BJ (cell line): ENCODE data around the gene HS3ST2. TPM values are rescaled to one million over a fixed set of nuclear protein-coding genes. Genes with fewer than 3 reads are reported as not detected.

ENCODE experiments used
- CTCF ChIA-PET: fragments of 350-600 bp; formaldehyde crosslinking; extraction: SDS; loops from one replicate; lab custom pipeline; 2021; ENCODE audit warnings: antibody characterized with exemption, inconsistent platforms; lab: Yijun Ruan, JAX
- POLR2A ChIA-PET: fragments of 300-600 bp; sonication (Branson Sonifier 250); formaldehyde crosslinking; extraction: SDS; loops from one replicate; lab custom pipeline; 2021; ENCODE audit warnings: antibody characterized with exemption; lab: Charles Lee
- DNase-seq: peaks from one replicate; pipeline ENCODE4 v3.0.0-alpha.2; 2011; ENCODE audit warnings: low read depth
- H3K27me3 ChIP-seq: 2 replicates; pipeline ENCODE4 v1.6.0; 2011; ENCODE audit warnings: low read length; ENCODE audit not compliant: control insufficient read depth, insufficient read depth
- H3K36me3 ChIP-seq: 2 replicates; pipeline ENCODE4 v1.5.1; 2011; ENCODE audit warnings: low read length; ENCODE audit not compliant: control insufficient read depth, insufficient read depth
- H3K4me3 ChIP-seq: 2 replicates; pipeline ENCODE4 v1.5.1; 2011; ENCODE audit warnings: low read depth, mild to moderate bottlenecking, control low read depth, low read length
- CTCF ChIP-seq: IDR thresholded peaks from 2 replicates; pipeline ENCODE4 v1.5.1; 2011; ENCODE audit warnings: low read depth, mild to moderate bottlenecking, control low read depth, inconsistent platforms, low read length, moderate library complexity; ENCODE audit not compliant: insufficient read depth
- polyA plus RNA-seq: library from polyadenylated mRNA; depleted of rRNA; stranded (reverse); fragments of >200 nt; gene quantifications from 2 replicates; pipeline ENCODE4 v1.2.3, GENCODE V29; 2011

HS3ST2 gene
- polyA plus RNA-seq, 1 experiment, result not detected

GRCh38 chr16:22901563-22901962, 87.6 kb downstream of the HS3ST2 start:
- POLR2A ChIA-PET, result no interaction called here
- TF ChIP-seq CTCF, result no peak
- peaks cover 1% of the 10 kb centered on the region; the same call in 1 of the 2 replicates for H3K27me3 ChIP-seq
- CTCF ChIA-PET, result no interaction called here
- H3K36me3 ChIP-seq, result no peaks in the 10 kb centered on the region
- no peak overlapping the region for H3K4me3 ChIP-seq
- DNase-seq, result no peak

DNA sequence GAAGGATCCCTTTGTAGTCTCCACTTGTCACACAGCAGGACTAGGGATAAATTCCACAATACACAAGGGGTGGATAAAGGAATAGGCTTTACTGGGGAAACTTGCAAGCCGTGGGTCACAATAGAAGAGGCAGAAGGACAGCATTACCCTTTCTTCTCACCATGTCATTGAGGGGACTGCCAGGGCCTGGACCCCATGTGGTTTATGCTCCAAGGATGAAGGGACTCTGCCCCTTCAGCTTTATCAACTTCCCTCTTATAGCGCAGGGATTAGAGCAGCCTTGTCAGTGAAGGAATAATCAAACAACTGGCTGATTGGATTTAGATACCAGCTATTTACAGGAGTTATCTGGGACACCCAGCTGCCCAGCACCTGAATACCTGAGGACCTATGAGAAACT, 89.8 kb downstream of the HS3ST2 start:
- CTCF ChIA-PET, result no interaction called here
- no peak for DNase-seq
- Histone ChIP-seq H3K4me3 (no peak overlapping the region), H3K27me3 (peaks cover 1% of the 10 kb centered on the region; the same call in 1 of the 2 replicates), H3K36me3 (no peaks in the 10 kb centered on the region)
- TF ChIP-seq CTCF, result no peak
- POLR2A ChIA-PET, result no interaction called here

GRCh38 chr16:22912654-22913053, 98.7 kb downstream of the HS3ST2 start:
- H3K36me3 ChIP-seq, result no peaks in the 10 kb centered on the region
- ChIA-PET POLR2A (no interaction called here), CTCF (no interaction called here)
- H3K4me3 ChIP-seq, result no peak overlapping the region
- DNase-seq, result no peak
- no peaks in the 10 kb centered on the region for H3K27me3 ChIP-seq
- TF ChIP-seq CTCF, result no peak

GRCh38 chr16:22915003-22915402, 101.0 kb downstream of the HS3ST2 start:
- H3K4me3 ChIP-seq, result no peak overlapping the region
- ChIA-PET CTCF (interaction anchor here (2.0 kb wide), 1 partner anchor 16 kb away, joined by 6 read pairs; no protein-coding TSS in a partner anchor), POLR2A (interaction anchor here (0.8 kb wide), 1 partner anchor 353 kb away, joined by 8 read pairs; no protein-coding TSS in a partner anchor)
- no peaks in the 10 kb centered on the region for H3K36me3 ChIP-seq
- H3K27me3 ChIP-seq, result peaks cover 1% of the 10 kb centered on the region; the same call in 1 of the 2 replicates
- TF ChIP-seq CTCF, result no peak
- no peak for DNase-seq

GRCh38 chr16:22923491-22923890, 109.5 kb downstream of the HS3ST2 start:
- ChIA-PET POLR2A (no interaction called here), CTCF (interaction anchor here (0.9 kb wide), 1 partner anchor 25 kb away, joined by 3 read pairs; no protein-coding TSS in a partner anchor)
- no peak for TF ChIP-seq CTCF

More at GRCh38 chr16:22923491-22923890, 109.5 kb downstream of the HS3ST2 start:
- no peak for DNase-seq
- no peak overlapping the region for H3K4me3 ChIP-seq
- H3K36me3 ChIP-seq, result no peaks in the 10 kb centered on the region
- H3K27me3 ChIP-seq, result peaks cover 1% of the 10 kb centered on the region; the same call in 1 of the 2 replicates
